B cell (primary cell): ENCODE results near the gene NUP54. TPM values are rescaled to one million over a fixed set of nuclear protein-coding genes. Genes with fewer than 3 reads are reported as not detected.

Experiments used
- ATAC-seq: fragments of 200-7000 bp; cut with Tn5 transposase; one replicate; pipeline ENCODE4 v1.10.0; 2021; ENCODE audit warnings: low read depth, mild to moderate bottlenecking, moderate number of reproducible peaks, moderate library complexity
- CTCF ChIA-PET: fragments of 350-600 bp; sonication (Branson Sonifier 250); formaldehyde crosslinking; loops from one replicate; lab custom pipeline; 2021; ENCODE audit warnings: antibody characterized with exemption, inconsistent platforms; lab: Charles Lee
- POLR2A ChIA-PET: fragments of 350-600 bp; sonication (Branson Sonifier 250); formaldehyde crosslinking; loops from one replicate; lab custom pipeline; 2021; ENCODE audit warnings: antibody characterized with exemption; lab: Charles Lee
- DNase-seq: peaks from one replicate; pipeline ENCODE4 v3.0.0; 2013
- H2AFZ ChIP-seq: 2 replicates; pipeline ENCODE4 v1.6.1; 2012; ENCODE audit warnings: mild to moderate bottlenecking, low read depth, low read length; ENCODE audit not compliant: insufficient read depth, poor library complexity, severe bottlenecking
- H3K27ac ChIP-seq, 2 donors: 1 replicate in 1 of 2; 2 replicates in 1 of 2; pipeline ENCODE4 v1.5.1; 2012 to 2013; ENCODE audit warnings: low read length in 2 of 2, mild to moderate bottlenecking in 2 of 2, moderate library complexity in 1 of 2
- H3K27me3 ChIP-seq, 4 experiments: fragments of 200-600 bp in 1 of 4; sonication (generic) in 1 of 4; replicated peaks in 1 of 4; 1 replicate in 2 of 4; 2 replicates in 2 of 4; pipeline versions ENCODE4 v1.6.1 to v1.7.0; 2013 to 2016; ENCODE audit warnings: low read length in 3 of 4, mild to moderate bottlenecking in 2 of 4, mixed read lengths in 1 of 4, moderate library complexity in 1 of 4; ENCODE audit not compliant: insufficient read depth in 4 of 4, control insufficient read depth in 3 of 4; ENCODE audit errors: control extremely low read depth in 1 of 4
- H3K36me3 ChIP-seq, 2 experiments: replicated peaks in 1 of 2; 1 replicate in 1 of 2; 2 replicates in 1 of 2; pipeline versions ENCODE4 v1.6.1 to v1.7.1; 2013; ENCODE audit warnings: low read length in 1 of 2; ENCODE audit not compliant: insufficient read depth in 2 of 2, control insufficient read depth in 1 of 2; ENCODE audit errors: control extremely low read depth in 1 of 2, extremely low read depth in 1 of 2
- H3K4me1 ChIP-seq, 2 donors: fragments of 200-600 bp in 1 of 2; sonication (generic) in 1 of 2; 1 replicate in 1 of 2; 2 replicates in 1 of 2; pipeline versions ENCODE4 v1.5.1 to v1.6.1; 2013 to 2017; ENCODE audit warnings: low read length in 2 of 2; ENCODE audit not compliant: control insufficient read depth in 2 of 2, insufficient read depth in 2 of 2
- H3K4me2 ChIP-seq: replicated peaks from 2 replicates; pipeline ENCODE3; 2012; ENCODE audit warnings: mild to moderate bottlenecking, low read depth, low read length; ENCODE audit not compliant: poor library complexity, severe bottlenecking
- H3K4me3 ChIP-seq, 5 experiments: fragments of 200-600 bp in 1 of 5; sonication (generic) in 1 of 5; 1 replicate in 3 of 5; 2 replicates in 2 of 5; pipeline versions ENCODE4 v1.5.1 to v1.7.0; 2011 to 2016; ENCODE audit warnings: low read length in 4 of 5, mild to moderate bottlenecking in 4 of 5, low read depth in 2 of 5, control low read depth in 1 of 5, moderate library complexity in 1 of 5; ENCODE audit not compliant: insufficient read depth in 1 of 5; ENCODE audit errors: control extremely low read depth in 1 of 5, extremely low read depth in 1 of 5
- H3K79me2 ChIP-seq: fragments of 200-600 bp; sonication (generic); one replicate; pipeline ENCODE4 v1.6.0; 2016; ENCODE audit warnings: low read length; ENCODE audit not compliant: control insufficient read depth, insufficient read depth
- H3K9ac ChIP-seq: fragments of 200-600 bp; sonication (generic); 2 replicates; pipeline ENCODE4 v1.6.1; 2017; ENCODE audit warnings: mild to moderate bottlenecking, low read length, moderate library complexity
- H3K9me3 ChIP-seq, 3 donors: one replicate each; pipeline versions ENCODE4 v1.6.1 to v1.7.1; 2013; ENCODE audit warnings: low read length in 2 of 3; ENCODE audit not compliant: control insufficient read depth in 2 of 3, insufficient read depth in 1 of 3; ENCODE audit errors: control extremely low read depth in 1 of 3
- H4K20me1 ChIP-seq: 2 replicates; pipeline ENCODE4 v1.6.0; 2012; ENCODE audit warnings: mild to moderate bottlenecking, low read length; ENCODE audit not compliant: insufficient read depth, control insufficient read depth, poor library complexity, severe bottlenecking
- H3K27ac Mint-ChIP-seq: one replicate; pipeline ENCODE4 v1.8.0; 2021; ENCODE audit warnings: mixed read lengths
- H3K27me3 Mint-ChIP-seq: one replicate; pipeline ENCODE4 v1.8.0; 2021; ENCODE audit warnings: mixed read lengths
- H3K4me1 Mint-ChIP-seq: one replicate; pipeline ENCODE4 v1.8.0; 2021; ENCODE audit warnings: mixed read lengths
- H3K4me3 Mint-ChIP-seq: one replicate; pipeline ENCODE4 v1.8.0; 2021; ENCODE audit warnings: mixed read lengths
- H3K9me3 Mint-ChIP-seq: one replicate; pipeline ENCODE4 v1.8.0; 2022; ENCODE audit warnings: mixed read lengths; ENCODE audit not compliant: insufficient read depth
- CTCF ChIP-seq: fragments of 200-600 bp; IDR thresholded peaks from one replicate; pipeline ENCODE4 v1.8.0; 2022; ENCODE audit warnings: antibody characterized with exemption, mild to moderate bottlenecking
- EZH2 ChIP-seq: IDR thresholded peaks from 2 replicates; pipeline ENCODE4 v1.6.1; 2012; ENCODE audit warnings: borderline replicate concordance, low read depth, mild to moderate bottlenecking, moderate library complexity, low read length; ENCODE audit not compliant: insufficient read depth, poor library complexity, severe bottlenecking
- WGBS: methylation state at CpG from one replicate; pipeline ENCODE4 v1.1.5; 2013; ENCODE audit warnings: missing lambda C conversion rate; ENCODE audit not compliant: insufficient coverage; 5-methylcytosine and 5-hydroxymethylcytosine counted together
- intact Hi-C: fragments of 100-400 bp; cut with micrococcal nuclease; formaldehyde crosslinking; loops from one replicate; pipeline ENCODE4 v1.10.0; 2022
- polyA plus RNA-seq: library from polyadenylated mRNA; depleted of rRNA; stranded (reverse); fragments of >200 nt; gene quantifications from 2 replicates; pipeline ENCODE4 v1.2.3, GENCODE V29; 2012
- total RNA-seq, 2 donors: library from RNA; stranded (reverse); fragments of 120-200 nt in 1 of 2; gene quantifications; 1 replicate in 1 of 2; 2 replicates in 1 of 2; pipeline versions ENCODE4 v1.2.3 to v1.2.4, GENCODE V29; 2013 to 2022

The NUP54 gene
- total and polyA plus RNA-seq, 2 donors (not counting 1 experiment from before 2014, with no cell fraction given) = 17.4 to 71.4 TPM

GRCh38 chr4:76182463-76182862 lies 34.3 kb upstream of the NUP54 start:
- Histone ChIP-seq H3K4me2 (no peak overlapping the region), H3K36me3 (peaks cover 5 to 13% of the 10 kb centered on the region in 2 experiments), H2AFZ (no peak overlapping the region), H3K9ac (no peak overlapping the region), H4K20me1 (peaks cover 19% of the 10 kb centered on the region), H3K27ac (no peak overlapping the region), H3K79me2 (peaks cover 3% of the 10 kb centered on the region), H3K4me3 (no peak overlapping the region), H3K9me3 (no peaks in the 10 kb centered on the region), H3K27me3 (no peaks in the 10 kb centered on the region), H3K4me1 (no peaks in the 10 kb centered on the region)
- no peak for DNase-seq
- Mint-ChIP-seq H3K4me3 (no peak overlapping the region), H3K4me1 (peaks cover 2% of the 10 kb centered on the region), H3K9me3 (no peaks in the 10 kb centered on the region), H3K27me3 (no peaks in the 10 kb centered on the region), H3K27ac (no peak overlapping the region)
- CTCF ChIA-PET = interaction anchor here (0.6 to 5.6 kb wide), 5 partner anchors 17 to 321 kb away, joined by 3 to 78 read pairs (median 24); no protein-coding TSS in a partner anchor
- ATAC-seq = no peak
- POLR2A ChIA-PET = no interaction called here
- TF ChIP-seq EZH2 = no peak
- no peak for TF ChIP-seq CTCF
- intact Hi-C loops = loop anchor here (5.0 kb wide), 1 partner anchor 1125 kb away; no protein-coding TSS in a partner anchor
- 90% methylated on average over 4 of the region's 5 CpGs for WGBS
